HG03342 (cell line): ENCODE measurements around the gene EIF6.
A peak's percentile ranks its signal among the peaks of the same experiment; 100 is the strongest.

Experiments
- ATAC-seq: cut with Tn5 transposase; IDR thresholded peaks from one replicate; pipeline ENCODE4 v1.9.1; 2021; ENCODE audit warnings: mild to moderate bottlenecking, moderate library complexity; ENCODE audit not compliant: unreplicated experiment

Gene EIF6

DNA sequence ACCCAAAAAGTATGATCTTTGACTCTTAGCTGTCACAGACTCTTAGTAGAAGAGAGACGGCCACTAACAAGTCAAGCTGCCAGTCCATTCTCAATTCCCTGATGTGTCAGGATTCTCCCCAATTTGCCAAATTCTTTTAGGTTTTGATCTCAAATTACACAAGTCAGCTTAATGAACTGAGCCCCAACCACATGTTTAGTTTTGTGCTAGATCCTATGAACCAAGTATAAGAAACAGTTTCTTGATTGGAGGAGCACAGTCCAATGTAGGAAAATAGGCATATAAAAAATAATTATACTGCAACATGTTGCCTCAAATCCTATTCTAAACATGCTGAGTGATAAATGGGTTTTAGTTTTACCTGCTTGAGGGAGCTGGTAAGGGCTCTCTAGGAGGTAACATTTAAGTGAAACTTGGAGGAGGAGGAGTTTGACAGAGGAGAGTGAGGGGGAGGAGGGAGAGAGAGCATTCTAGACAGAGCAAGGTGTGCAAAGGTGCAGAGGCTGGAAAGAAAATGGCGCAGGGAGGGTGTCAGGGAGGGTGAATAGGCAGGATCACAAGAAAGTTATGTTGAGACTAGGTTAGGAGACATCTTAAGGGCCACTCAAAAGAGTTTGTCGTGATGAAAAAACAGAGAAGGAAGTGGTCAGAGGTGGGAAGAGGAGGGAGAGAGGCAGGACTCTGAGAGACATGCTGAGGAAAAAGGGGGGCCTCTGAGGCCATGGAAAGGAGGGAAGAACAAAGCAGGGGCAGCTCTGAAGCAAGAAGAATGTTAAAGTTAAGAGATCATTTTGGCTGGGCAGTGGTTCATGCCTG is 30.5 kb upstream of the EIF6 start:
- ATAC-seq, result no peak

GRCh38 chr20:35312318-35312717 is 27.7 kb upstream of the EIF6 start:
- ATAC-seq, result no peak

GRCh38 chr20:35311822-35312221 is 27.2 kb upstream of the EIF6 start:
- no peak for ATAC-seq

- ATAC-seq, result no peak
Measured at GRCh38 chr20:35311409-35311808, 26.8 kb upstream of the EIF6 start.

- no peak for ATAC-seq
Measured at GRCh38 chr20:35307666-35308653, 23.4 kb upstream of the EIF6 start.

GRCh38 chr20:35306931-35307517 is 22.5 kb upstream of the EIF6 start:
- no peak for ATAC-seq

- no peak for ATAC-seq
Measured at GRCh38 chr20:35305682-35306556, 21.3 kb upstream of the EIF6 start.

GRCh38 chr20:35304956-35305355 is 20.4 kb upstream of the EIF6 start:
- no peak for ATAC-seq

GRCh38 chr20:35303735-35304491 is 19.3 kb upstream of the EIF6 start:
- peak; percentile 57 for ATAC-seq

DNA sequence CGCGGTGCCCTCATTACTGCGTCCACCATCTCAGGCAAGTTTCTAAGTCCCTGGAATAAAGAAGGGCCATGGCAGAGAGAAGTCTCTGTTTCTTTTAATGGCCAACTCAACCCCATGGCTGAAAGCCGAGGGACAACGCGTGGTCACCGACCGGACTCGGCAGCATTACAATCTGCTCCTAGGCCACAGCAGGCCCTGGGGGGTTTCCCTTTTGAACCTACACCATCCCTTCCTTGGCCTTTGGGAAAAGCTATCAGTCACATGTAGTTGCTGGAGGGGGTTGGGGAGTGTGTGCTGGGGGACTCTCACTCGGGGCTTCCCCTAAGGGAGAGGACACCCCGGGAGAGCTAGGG is 18.8 kb upstream of the EIF6 start:
- ATAC-seq, result no peak

- no peak for ATAC-seq
Measured at GRCh38 chr20:35302421-35303335, 18.1 kb upstream of the EIF6 start.

DNA sequence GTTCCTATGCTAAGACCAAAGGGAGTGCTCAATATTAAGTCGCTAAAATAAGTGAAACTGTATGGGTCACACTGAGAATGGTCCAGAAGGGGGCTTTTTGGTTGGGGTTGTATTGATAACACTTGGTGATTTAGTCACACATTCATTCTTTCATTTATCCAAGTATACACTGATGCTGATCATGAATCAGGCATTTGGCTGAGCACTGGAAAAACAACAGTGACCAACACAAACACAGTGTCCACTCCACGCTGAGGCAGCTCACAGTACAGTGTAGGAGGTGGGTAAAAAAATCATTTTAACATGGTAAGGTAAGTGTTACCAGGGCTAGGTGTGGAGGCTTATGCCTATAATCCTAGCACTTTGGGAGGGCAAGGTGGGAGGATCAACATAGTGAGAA is 16.9 kb upstream of the EIF6 start:
- ATAC-seq, result no peak

- ATAC-seq, result no peak
Measured at GRCh38 chr20:35300469-35301262, 16.1 kb upstream of the EIF6 start.

- no peak for ATAC-seq
Measured at GRCh38 chr20:35299780-35300179, 15.2 kb upstream of the EIF6 start.

DNA sequence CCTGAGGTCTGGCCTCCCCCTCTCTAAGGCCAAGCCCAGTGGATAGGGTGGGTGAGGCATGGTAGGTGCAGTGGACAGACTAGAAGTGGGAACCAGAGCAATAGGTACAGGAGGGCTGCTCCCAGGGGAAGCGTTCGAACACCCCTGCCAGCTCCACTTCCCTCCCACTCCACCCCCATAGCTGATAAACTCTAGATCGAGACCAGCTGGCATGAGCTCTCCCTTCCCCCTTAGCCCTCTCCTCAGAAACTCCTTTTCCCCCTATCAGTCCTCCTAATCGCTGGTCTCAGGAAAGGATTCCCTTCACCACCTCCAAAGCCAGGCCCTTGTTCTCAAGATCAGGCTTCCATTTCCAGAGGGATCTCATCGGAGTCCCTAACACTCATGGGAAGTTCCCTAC is 13.7 kb upstream of the EIF6 start:
- no peak for ATAC-seq

DNA sequence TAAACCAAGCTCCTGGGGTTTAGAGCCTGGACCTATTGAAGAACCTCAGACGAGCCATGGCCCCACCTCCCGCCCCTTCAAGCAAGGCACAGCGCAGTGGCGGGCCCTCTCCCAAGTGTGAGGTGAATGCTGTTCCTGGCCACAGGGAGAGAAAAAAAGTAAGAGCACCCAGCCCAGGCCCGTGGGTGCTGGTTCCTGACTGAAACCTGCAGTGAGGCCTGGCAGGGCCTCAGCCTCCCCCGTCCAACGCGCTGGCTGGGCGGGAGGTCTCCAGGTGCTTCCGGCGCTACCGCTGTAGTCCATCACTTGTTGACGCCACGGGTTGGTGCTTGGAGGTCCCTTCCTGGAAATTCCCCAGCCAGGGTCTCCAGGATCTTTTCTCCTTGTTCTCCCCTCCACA is 13.2 kb upstream of the EIF6 start:
- no peak for ATAC-seq

- no peak for ATAC-seq
Measured at GRCh38 chr20:35297155-35297554, 12.6 kb upstream of the EIF6 start.

DNA sequence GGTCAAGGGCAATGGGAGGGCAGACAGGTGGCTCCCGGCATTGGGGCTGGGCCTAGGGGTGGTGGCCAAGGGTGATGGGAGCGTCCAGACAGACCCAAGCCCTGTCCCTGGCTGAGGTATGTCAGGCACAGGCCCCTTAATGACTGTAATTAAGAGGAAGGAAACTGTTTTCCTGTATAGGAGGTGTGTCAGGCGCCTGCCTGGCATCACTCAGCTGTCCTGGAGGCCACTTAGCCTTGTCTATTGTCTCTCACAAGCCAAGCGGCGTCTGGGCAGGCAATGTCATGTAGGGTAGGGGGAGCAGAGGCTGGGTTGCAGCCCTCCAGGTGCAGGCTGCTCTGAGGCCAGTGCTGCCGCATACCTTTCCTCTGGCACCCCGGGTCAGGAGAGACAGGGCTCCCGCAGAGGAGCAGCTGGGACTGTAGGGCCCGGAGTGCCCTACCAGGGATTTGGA is 11.6 kb upstream of the EIF6 start:
- ATAC-seq, result no peak
